Fibroblast of lung (primary cell): ENCODE measurements around the gene DKKL1.
"Not testable (repeated sequence)": the region's sequence is repeated elsewhere in the genome, so short reads cannot be mapped to it uniquely, and the experiment has no call there.

ENCODE experiments used
- EZH2 ChIP-seq: IDR thresholded peaks from 2 replicates; pipeline ENCODE4 v1.5.1; 2012; ENCODE audit warnings: low read length, control low read depth, mild to moderate bottlenecking; ENCODE audit errors: missing control alignments
- TF ChIP-seq, protein P1 (sequence below), 2 donors: IDR thresholded peaks in 1 of 2; conservative IDR thresholded peaks in 1 of 2; 1 replicate in 1 of 2; 2 replicates in 1 of 2; pipeline ENCODE4 v1.5.1; 2011 to 2012; ENCODE audit warnings: low read length in 2 of 2, control low read depth in 1 of 2, inconsistent platforms in 1 of 2, low read depth in 1 of 2, mild to moderate bottlenecking in 1 of 2

DNA sequence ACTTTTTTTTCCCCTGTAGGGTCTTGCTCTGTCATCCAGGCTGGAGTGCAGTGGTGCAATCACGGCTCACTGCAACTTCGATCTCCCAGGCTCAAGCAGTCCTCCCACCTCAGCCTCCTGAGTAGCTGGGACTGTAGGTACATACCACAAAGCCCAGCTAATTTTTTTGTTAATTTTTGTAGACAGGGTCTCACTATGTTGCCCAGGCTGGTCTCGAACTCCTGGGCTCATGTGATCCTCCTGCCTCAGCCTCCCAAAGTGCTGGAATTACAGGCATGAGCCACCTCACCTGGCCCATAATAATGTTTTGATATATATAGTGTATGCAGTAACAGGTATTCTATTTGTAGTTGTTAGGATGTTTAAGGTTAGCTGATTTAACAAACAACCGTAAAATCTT, 32.5 kb upstream of the DKKL1 start:
- TF ChIP-seq, protein P1, sequence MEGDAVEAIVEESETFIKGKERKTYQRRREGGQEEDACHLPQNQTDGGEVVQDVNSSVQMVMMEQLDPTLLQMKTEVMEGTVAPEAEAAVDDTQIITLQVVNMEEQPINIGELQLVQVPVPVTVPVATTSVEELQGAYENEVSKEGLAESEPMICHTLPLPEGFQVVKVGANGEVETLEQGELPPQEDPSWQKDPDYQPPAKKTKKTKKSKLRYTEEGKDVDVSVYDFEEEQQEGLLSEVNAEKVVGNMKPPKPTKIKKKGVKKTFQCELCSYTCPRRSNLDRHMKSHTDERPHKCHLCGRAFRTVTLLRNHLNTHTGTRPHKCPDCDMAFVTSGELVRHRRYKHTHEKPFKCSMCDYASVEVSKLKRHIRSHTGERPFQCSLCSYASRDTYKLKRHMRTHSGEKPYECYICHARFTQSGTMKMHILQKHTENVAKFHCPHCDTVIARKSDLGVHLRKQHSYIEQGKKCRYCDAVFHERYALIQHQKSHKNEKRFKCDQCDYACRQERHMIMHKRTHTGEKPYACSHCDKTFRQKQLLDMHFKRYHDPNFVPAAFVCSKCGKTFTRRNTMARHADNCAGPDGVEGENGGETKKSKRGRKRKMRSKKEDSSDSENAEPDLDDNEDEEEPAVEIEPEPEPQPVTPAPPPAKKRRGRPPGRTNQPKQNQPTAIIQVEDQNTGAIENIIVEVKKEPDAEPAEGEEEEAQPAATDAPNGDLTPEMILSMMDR (conservative IDR thresholded peaks at IDR 0.05 in 1 of 2, IDR thresholded peaks at IDR 0.05 in 1 of 2; ENCODE audit: low read depth in 1 of 2, low read length in 2 of 2): not testable (repeated sequence)
- TF ChIP-seq EZH2: not testable (repeated sequence)
